Parathyroid adenoma (tissue), 2 donors: ENCODE data around the gene SLC2A5.

Experiments
- H2AFZ ChIP-seq: fragments of 300-600 bp; sonication (generic); one replicate; pipeline ENCODE4 v1.7.0; 2017; ENCODE audit warnings: antibody characterized with exemption, mild to moderate bottlenecking
- H3K27ac ChIP-seq: fragments of 300-600 bp; sonication (generic); one replicate; pipeline ENCODE4 v1.7.0; 2017
- H3K27me3 ChIP-seq: fragments of 300-600 bp; sonication (generic); one replicate; pipeline ENCODE4 v1.7.0; 2017; ENCODE audit warnings: low read length; ENCODE audit not compliant: control insufficient read depth, insufficient read depth
- H3K36me3 ChIP-seq: fragments of 300-600 bp; sonication (generic); one replicate; pipeline ENCODE4 v1.7.0; 2017; ENCODE audit warnings: low read length; ENCODE audit not compliant: control insufficient read depth, insufficient read depth
- H3K4me1 ChIP-seq: fragments of 300-600 bp; sonication (generic); one replicate; pipeline ENCODE4 v1.7.0; 2017; ENCODE audit warnings: control low read depth
- H3K4me2 ChIP-seq: fragments of 300-600 bp; sonication (generic); one replicate; pipeline ENCODE4 v1.7.0; 2017; ENCODE audit warnings: low read length
- H3K4me3 ChIP-seq: fragments of 300-600 bp; sonication (generic); one replicate; pipeline ENCODE4 v1.7.0; 2017; ENCODE audit warnings: low read depth, low read length
- H3K79me2 ChIP-seq: fragments of 300-600 bp; sonication (generic); one replicate; pipeline ENCODE4 v1.7.0; 2017; ENCODE audit warnings: control low read depth
- H3K9ac ChIP-seq: fragments of 300-600 bp; sonication (generic); one replicate; pipeline ENCODE4 v1.7.0; 2017; ENCODE audit warnings: mild to moderate bottlenecking
- H3K9me3 ChIP-seq: fragments of 300-600 bp; sonication (generic); one replicate; pipeline ENCODE4 v1.7.0; 2017; ENCODE audit warnings: low read length; ENCODE audit not compliant: control insufficient read depth
- CTCF ChIP-seq: fragments of 300-600 bp; sonication (generic); IDR thresholded peaks from one replicate; pipeline ENCODE4 v1.7.0; 2017; ENCODE audit warnings: antibody characterized with exemption, mild to moderate bottlenecking
- donor health status: primary hyperparathyroidism.

Gene SLC2A5, protein sequence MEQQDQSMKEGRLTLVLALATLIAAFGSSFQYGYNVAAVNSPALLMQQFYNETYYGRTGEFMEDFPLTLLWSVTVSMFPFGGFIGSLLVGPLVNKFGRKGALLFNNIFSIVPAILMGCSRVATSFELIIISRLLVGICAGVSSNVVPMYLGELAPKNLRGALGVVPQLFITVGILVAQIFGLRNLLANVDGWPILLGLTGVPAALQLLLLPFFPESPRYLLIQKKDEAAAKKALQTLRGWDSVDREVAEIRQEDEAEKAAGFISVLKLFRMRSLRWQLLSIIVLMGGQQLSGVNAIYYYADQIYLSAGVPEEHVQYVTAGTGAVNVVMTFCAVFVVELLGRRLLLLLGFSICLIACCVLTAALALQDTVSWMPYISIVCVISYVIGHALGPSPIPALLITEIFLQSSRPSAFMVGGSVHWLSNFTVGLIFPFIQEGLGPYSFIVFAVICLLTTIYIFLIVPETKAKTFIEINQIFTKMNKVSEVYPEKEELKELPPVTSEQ

DNA sequence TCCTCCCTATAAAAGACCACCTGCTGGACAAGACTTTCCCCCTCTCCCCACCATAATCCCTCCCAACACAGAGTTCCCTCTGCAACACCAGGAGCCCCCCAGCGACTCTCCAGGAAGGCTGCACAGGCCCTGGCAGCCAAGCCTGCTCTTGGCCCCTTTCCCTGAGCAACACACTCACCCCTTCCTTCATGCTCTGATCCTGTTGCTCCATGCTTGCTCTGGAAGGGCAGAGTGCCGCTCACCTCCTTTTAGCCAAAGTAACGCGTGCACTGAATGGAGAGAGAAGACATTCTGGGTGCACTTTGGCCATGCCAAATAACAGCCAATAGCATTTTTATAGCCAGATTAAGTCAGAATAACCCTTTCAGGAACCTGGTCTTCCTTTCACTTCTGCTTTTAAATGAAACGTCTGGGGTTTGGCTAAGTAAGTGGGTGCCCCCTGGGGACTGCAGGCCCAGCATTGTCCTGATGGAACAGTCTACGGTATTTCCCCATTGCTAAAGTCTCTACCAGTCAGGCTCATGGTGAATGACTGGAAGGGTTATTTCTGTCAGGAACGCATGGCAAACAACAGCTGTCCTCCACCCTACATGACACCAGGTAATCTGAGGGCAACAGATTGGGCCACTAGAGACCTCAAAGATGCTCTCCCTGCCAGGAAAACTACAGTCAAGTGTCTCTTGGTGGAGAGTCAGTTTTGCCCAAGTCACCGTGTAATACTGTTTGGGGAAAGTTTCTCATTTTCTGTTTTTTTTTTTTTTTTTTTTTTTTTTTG is at the start of gene SLC2A5:
SLC2A5 (minus strand) TSS at position 310 of the 775 bp plus-strand sequence; CDS start at position 211, 99 bp downstream.
- Histone ChIP-seq H2AFZ (no peak within 1 kb of the TSS), H3K36me3 (no peaks in the 10 kb centered on the region), H3K9me3 (no peaks in the 10 kb centered on the region), H3K79me2 (no peaks in the 10 kb centered on the region), H3K27me3 (no peaks in the 10 kb centered on the region), H3K4me3 (no peak within 1 kb of the TSS), H3K4me2 (no peak within 1 kb of the TSS), H3K9ac (no peak within 1 kb of the TSS), H3K27ac (no peak within 1 kb of the TSS), H3K4me1 (peaks cover 2% of the 10 kb centered on the region)
- no peak for TF ChIP-seq CTCF

- H3K36me3 ChIP-seq = no peaks in the 10 kb centered on the region
- H3K79me2 ChIP-seq = peaks cover 10% of the 10 kb centered on the region
- no peaks in the 10 kb centered on the region for H3K27me3 ChIP-seq
- H3K9ac ChIP-seq = no peak overlapping the region
- no peak for TF ChIP-seq CTCF
- peaks cover 2% of the 10 kb centered on the region for H3K4me1 ChIP-seq
- no peak overlapping the region for H2AFZ ChIP-seq
- no peak overlapping the region for H3K27ac ChIP-seq
- no peaks in the 10 kb centered on the region for H3K9me3 ChIP-seq
- H3K4me3 ChIP-seq = no peak overlapping the region
- no peak overlapping the region for H3K4me2 ChIP-seq
Measured at GRCh38 chr1:9118186-9118585, 48.8 kb upstream of the SLC2A5 start.

DNA sequence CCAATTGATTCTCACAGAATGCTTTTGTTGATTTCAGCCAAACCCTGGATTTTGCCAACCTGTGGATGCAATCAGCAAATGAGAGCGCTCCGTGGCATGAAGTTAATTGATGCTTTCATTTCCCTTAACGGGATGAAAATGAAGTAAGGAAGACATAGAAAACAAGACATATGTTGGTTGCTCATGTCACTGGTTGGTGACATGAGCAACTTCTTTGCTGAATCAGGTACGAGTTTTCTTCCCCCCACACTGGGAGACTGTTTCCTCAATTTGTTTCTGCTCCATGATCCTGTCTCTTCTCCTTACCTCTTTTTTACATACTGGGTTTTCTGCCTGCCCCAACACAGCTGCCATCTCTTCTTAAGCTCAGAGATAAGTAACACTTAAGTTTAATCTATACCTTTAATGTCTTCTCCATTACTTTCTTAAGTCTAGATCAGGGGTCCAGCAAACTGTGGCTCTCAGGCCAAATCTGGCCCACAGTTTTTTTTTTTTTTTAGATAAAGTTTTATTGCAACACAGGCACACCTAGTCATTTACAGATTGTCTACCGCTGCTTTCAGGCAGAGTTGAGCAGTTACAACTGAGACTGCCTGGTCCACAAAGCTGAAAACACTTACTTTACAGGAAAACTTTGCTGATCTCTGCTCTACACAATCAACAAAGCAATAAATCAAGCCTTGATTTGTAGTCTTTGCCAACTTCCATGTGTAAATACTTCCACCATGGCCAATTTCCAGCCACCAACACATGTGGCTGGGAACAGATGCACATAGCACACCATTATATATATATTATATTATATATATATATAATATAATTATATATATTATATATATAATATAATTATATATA is 46.1 kb upstream of the SLC2A5 start:
- Histone ChIP-seq H2AFZ (no peak overlapping the region), H3K4me2 (no peak overlapping the region), H3K9ac (no peak overlapping the region), H3K27ac (no peak overlapping the region), H3K4me1 (peaks cover 2% of the 10 kb centered on the region), H3K79me2 (no peaks in the 10 kb centered on the region), H3K4me3 (no peak overlapping the region), H3K27me3 (no peaks in the 10 kb centered on the region), H3K9me3 (no peaks in the 10 kb centered on the region), H3K36me3 (no peaks in the 10 kb centered on the region)
- TF ChIP-seq CTCF = no peak

DNA sequence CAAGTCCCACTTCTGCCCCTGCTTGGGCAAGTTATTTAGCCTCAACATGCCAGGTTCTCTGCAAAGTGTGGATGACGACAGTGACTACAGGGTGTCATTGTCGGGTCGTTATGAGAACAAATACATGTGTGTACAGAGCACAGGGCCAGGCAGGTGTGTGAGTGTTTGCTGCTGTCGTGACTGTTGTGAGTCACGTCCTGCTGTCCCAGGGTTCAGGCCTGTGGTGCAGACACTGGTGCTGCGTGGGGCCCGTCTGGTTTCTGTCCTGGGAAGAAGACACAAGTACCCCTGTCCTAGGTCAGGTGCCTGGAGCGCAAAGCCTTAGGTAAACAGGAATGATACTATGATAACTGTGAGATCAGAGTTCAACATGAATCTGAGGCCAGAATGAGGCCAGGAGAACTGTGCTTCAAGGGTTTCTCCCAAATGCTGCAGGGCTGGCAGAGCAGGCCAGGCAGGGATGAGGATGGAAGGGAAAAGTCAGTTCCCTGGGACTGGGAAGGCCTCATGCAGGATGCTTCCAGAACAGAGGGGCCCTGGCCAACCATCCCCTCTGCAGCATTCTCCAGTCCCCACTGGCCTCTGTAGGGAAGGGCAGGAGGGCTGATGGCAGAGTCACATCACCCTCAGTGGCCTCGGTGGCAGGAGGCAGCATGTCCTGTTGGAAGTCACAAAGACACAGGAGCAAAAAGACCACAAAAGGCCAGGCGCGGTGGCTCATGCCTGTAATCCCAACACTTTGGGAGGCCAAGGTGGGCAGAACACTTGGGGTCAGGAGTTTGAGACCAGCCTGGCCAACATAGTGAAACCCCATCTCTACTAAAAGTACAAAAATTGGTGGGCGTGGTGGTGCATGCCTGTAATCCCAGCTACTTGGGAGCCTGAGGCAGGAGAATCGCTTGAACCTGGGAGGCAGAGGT is 43.8 kb upstream of the SLC2A5 start:
- no peaks in the 10 kb centered on the region for H3K36me3 ChIP-seq
- H3K9ac ChIP-seq = no peak overlapping the region
- no peak for TF ChIP-seq CTCF
- peaks cover 2% of the 10 kb centered on the region for H3K4me1 ChIP-seq
- H3K27ac ChIP-seq = no peak overlapping the region
- H3K4me2 ChIP-seq = no peak overlapping the region
- H3K9me3 ChIP-seq = no peaks in the 10 kb centered on the region
- H3K79me2 ChIP-seq = no peaks in the 10 kb centered on the region
- H2AFZ ChIP-seq = no peak overlapping the region
- no peak overlapping the region for H3K4me3 ChIP-seq
- no peaks in the 10 kb centered on the region for H3K27me3 ChIP-seq
